GM19240 (cell line): ENCODE results near the gene WWC1.
A peak's percentile ranks its signal among the peaks of the same experiment; 100 is the strongest.

Source experiments
- DNase-seq: peaks from one replicate; pipeline ENCODE4 v3.0.0; 2011; ENCODE audit warnings: low spot score; ENCODE audit not compliant: insufficient read length

WWC1 gene

DNA sequence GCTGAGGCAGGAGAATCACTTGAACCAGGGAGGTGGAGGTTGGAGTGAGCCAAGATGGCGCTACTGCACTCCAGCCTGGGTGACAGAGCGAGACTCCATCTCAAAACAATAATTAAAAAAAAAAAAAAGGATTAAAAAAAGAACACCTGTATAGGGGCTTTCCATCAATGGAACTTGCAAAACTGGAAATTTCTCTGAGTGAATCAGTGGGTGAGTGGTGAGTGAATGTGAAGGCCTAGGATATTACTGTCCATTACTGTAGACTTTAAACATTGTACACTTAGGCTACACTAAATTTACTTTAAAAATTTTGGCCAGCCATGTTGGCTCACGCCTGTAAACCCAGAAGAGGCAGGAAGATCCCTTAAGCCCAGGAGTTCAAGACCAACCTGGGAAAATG lies 189.2 kb downstream of the WWC1 start:
- DNase-seq: no peak

DNA sequence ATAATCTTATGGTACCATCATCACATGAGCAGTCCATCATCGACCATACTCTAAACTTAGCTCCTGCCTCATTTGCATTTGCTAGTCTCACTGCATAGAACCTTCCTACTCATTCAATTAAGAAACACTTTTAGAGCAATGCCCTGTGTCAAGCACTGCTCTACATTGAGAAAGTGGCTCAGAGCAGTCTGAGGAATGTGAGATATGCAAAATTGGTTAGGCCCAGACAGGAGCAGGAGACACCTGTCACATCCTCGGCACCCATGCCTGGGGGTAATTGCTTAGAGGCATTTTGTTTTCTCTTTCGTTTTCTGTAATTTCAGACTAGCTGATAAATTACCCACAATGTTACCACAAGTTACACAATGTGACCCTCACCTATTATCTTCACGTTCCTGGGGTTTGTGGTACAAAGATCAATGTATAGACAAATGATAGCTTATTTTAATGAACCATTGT lies 189.9 kb downstream of the WWC1 start:
- peak; percentile 78 for DNase-seq

DNA sequence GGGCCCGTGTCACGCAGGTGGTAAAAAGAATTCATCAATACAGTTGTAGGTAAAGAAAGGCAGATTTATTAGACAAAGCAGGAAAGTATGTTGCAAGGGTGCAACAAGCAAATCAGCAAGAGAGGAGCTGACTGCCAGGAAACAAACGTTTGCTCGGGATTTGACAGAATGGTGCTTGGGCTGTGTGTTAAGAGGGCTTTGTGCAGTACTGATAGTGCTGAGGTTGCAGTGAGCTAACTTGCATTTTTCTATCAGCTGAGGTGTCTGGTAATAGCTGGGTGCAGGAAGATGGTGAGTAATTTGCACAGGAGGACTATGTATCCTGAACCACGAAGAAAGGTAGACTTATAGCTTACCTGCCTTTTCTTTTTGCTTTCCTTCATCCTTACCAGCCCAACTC lies 190.9 kb downstream of the WWC1 start:
- no peak for DNase-seq

DNA sequence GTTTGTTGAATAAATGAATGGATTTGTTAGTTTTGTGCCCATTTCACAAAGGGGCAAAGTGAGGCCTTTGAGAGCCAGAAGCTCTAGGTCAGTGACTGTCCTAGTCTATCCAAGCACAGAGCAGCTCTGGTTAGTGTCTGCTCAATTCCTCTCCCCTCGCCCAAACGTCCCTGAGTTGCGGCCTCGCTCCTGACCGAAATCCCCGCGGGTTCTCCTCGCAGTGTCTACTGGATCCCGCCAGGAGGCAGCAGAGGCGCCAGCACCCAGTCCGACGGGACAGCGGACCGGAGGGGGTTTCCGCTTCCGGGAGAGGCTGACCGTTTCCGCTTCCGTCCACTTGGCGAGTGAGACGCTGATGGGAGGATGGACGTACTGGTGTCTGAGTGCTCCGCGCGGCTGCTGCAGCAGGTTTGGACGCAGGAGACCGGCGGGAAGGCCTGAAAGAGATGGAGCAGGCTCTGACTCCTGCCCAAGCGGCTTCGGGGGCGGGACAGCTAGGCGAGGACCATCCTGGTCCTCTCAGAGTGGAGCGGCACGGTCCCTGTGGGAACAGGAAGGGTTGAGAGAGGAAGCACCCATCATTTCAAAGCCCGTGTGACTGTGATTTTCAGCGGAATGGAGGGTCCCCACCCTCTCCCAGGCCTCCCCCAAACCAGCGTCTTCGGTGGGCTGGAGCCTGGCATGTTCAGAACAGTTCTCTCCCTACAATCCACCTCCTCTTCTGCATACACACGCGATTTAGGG lies 194.9 kb downstream of the WWC1 start, which contains the start of gene RARS1:
TSS of gene RARS1 (plus strand) at position 336 of the 744 bp plus-strand sequence. CDS start at position 364, 28 bp downstream.
- peak; percentile 85 for DNase-seq

DNA sequence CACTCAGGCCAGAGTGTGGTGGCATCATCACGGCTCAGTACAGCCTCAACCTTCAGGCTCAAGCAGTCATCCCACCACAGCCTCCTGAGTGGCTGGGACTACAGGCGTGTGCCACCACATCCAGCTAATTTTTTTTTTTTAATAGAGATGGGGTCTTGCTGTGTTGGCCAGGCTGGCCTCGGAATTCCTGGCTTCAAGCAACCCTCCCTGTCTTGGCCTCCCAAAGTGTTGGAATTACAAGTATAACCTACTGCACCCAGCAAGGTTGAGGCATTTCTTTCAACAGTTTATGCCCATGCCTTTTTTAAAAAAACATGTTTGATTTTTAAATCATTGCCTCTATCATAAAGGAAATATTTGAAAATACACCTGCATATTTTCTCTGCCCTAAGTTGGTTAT lies 197.6 kb downstream of the WWC1 start:
- DNase-seq: no peak

DNA sequence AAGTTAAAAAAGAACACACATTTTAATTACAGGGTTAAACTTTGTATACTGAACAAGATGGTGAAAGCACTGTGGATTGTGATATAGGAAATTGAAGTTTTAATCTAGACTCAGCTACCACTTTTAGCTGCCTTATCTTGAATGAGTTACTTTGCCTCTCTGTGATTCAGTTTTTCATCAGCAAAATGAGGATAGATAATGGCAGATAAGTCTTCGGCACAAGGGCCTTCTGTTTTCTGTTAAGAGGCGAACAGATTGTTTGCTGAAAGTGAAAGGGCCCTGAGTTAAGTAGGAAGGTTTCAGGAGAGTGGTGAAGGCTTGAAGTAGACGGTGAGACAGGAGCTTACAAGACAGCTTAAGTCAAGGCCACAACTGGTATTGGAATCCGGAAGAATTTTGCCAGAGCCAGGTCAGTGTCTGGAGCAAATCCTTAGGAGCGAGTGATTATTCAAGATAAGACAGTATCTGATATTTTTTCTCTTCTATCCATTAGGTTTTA lies 202.7 kb downstream of the WWC1 start:
- DNase-seq: no peak

DNA sequence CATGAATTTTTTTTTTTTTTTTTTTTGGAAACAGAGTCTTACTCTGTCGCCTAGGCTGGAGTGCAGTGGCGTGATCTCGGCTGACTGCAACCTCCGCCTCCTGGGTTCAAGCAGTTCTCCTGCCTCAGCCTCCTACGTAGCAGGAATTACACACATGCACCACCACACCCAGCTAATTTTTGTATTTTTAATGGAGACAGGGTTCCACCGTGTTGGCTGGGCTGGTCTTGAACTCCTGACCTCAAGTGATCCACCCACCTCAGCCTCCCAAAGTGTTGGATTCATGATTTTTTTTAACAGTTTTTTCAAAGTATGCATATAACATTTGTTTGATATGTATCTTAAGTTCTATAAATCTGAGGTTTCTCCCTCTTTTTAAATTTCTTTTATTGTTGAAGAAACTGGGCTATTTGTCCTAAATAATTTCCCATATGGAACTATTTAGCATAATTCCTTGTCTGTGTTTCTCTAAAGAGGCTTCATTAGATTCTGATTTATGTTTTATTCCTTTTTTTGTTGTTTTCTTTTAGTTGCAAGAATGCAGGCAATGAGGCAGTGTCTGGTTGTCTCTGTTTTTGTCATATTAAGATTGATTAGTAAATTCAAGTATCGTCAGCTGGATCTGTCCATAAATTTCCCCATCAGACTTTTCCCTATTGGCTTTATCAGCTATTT lies 211.3 kb downstream of the WWC1 start:
- no peak for DNase-seq

DNA sequence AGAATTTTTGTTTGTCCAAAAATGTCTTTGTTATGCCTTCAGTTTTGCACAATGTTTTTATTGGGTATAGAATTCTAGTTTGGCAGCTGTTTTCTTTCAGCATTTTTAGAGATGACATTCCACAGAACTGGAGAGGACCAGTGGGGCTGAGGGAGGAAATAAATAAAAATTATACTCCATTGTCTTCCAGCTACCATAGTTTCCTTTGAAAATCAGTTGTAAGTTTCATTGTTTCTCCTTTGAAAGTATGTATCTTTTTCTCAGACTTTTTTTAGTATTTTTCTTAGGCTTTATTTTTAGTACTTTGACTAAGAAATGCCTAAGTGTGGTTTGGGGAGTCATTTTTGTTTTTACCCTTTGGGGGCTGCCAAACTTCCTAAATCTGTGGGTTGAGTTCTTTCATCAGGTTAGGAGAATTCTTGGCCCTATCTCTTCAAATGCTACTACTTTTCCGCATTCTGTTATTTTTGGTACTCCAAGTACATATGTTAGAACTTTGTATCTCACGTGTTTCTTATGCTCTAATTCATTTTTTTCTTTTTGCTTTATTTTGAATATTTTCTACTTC lies 222.5 kb downstream of the WWC1 start:
- DNase-seq: no peak
